ENCODE data around the gene S100A8.

The S100A8 gene

GRCh38 chr1:153366261-153366660, 24.6 kb downstream of the S100A8 start:
- no peak for TF ChIP-seq ZNF274 (IDR thresholded peaks at IDR 0.05; ENCODE audit: low read depth, low read length)
- no peak overlapping the region for H3K4me3 ChIP-seq (ENCODE audit: low read length)

DNA sequence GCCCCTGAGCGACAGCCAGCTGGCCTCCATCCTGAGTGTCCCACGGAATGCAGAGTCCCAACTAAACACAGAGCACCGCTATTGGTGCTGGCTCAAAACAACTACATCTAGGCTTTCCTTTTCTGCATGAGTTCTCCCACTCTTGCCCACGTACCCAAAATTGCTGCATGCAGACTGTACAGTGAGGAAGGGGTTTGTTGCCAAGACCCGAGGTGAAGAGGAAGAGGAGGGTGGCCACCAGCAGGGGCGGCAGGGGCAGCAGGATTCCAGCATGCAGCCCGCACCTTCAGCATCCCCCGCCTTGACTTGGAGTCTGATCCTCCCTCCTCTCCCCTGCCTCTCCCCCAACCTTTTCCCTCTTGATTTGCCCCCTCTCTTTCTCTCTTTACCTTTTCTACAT, 25.2 kb downstream of the S100A8 start:
- no peak overlapping the region for H3K4me3 ChIP-seq (ENCODE audit: low read length)
- TF ChIP-seq ZNF274 (IDR thresholded peaks at IDR 0.05; ENCODE audit: low read depth, low read length) = no peak

DNA sequence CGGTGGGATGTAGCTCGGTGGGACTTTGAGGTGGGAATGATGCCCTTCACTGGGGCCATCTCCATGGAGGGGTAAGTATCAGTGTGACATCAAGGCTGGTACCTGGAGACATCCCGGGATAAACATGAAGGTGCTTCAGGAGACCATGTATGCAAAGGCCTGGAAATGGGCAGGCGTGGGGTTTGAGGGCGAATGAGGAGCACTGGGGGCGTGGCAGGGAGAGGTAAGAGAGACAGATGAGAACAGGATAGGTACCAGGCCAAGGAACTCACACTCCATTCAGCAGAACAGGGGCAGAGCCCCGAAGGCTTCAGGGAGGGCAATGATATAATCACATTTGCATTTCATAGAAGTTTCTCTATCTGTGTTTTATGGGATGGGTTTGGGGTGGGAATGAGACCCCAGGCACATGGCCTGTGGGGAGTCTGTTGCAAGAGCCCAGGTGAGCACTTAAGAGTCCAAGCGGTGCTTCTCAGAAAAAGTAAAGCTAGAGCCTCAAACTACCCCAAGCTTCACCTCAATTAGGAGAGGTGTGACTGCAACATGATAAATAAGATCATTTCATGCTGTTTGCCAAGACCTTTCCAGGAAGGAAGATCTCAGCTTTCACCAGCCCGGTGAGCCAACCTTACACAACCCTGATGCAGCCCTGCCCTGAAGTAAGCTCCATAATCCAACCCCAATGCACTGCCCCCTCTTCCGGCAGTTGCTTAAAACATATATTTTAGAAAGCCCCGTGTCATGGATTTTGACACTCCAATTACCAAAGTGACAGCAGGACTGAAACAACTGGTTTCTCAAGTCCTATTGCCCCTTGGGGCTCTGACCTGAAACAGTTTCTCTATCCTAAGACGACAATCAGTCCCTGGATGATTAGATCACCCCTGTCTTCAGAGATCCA, 25.9 kb downstream of the S100A8 start:
- no peak for TF ChIP-seq ZNF274 (IDR thresholded peaks at IDR 0.05; ENCODE audit: low read depth, low read length)

DNA sequence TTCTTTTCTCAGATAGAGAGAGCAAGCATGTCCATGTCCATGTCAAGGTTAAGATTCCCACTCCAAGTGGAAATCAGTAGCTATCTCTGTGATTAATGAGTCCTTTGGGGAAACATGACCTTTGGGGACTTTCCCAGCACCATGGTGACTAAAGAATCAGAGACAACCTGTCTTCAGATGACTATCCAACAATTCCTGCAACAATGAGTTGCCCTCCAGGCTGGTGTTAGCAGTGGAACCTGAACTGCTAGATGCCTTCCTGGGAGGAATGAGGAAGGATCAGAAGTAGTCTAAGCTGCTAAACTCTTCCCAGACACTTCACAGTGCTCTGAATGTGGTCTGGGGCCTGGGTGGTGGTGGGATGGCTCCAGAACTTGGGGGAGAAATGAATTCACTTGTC, 26.7 kb downstream of the S100A8 start:
- no peak for TF ChIP-seq ZNF274 (IDR thresholded peaks at IDR 0.05; ENCODE audit: low read depth, low read length)
- no peak overlapping the region for H3K4me3 ChIP-seq (ENCODE audit: low read length)

More for the DNA sequence above, 25.9 kb downstream of the S100A8 start:
- no peak overlapping the region for H3K4me3 ChIP-seq (ENCODE audit: low read length)

GRCh38 chr1:153363641-153364040, 27.2 kb downstream of the S100A8 start:
- TF ChIP-seq ZNF274 (IDR thresholded peaks at IDR 0.05; ENCODE audit: low read depth, low read length) = no peak
- no peak overlapping the region for H3K4me3 ChIP-seq (ENCODE audit: low read length)

DNA sequence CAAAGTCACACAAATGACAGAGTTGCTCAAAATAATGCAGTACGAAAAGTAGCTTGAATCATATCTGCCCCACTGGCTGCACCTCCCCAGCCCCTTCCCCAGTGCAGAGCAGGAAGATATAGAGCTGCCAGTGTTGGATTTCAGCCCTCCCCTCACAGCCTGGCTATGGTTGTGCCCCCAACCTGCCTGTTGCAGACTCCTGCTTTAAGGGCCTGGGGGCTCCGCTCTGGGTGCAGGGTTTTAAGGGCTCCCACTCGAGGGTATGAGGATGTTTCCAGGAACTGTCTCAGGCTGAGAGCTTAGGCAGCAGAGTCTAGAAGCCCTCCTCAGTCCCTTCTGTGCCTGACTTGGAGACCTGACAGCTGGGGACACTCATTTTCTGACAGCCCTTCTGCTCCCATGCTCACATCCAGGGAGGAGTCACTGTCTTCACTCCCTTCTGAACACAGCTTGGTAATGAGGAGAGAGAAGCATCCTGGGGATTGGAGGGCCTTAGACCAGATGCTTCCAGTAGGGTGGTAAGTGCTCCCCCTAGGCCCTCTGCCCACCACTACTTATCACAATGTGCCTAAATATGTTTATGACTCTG, 28.6 kb downstream of the S100A8 start:
- no peak for TF ChIP-seq ZNF274 (IDR thresholded peaks at IDR 0.05; ENCODE audit: low read depth, low read length)
- no peak overlapping the region for H3K4me3 ChIP-seq (ENCODE audit: low read length)

- no peak overlapping the region for H3K4me3 ChIP-seq (ENCODE audit: low read length)
- TF ChIP-seq ZNF274 (IDR thresholded peaks at IDR 0.05; ENCODE audit: low read depth, low read length) = no peak
Measured at GRCh38 chr1:153361480-153362109, 29.3 kb downstream of the S100A8 start.

DNA sequence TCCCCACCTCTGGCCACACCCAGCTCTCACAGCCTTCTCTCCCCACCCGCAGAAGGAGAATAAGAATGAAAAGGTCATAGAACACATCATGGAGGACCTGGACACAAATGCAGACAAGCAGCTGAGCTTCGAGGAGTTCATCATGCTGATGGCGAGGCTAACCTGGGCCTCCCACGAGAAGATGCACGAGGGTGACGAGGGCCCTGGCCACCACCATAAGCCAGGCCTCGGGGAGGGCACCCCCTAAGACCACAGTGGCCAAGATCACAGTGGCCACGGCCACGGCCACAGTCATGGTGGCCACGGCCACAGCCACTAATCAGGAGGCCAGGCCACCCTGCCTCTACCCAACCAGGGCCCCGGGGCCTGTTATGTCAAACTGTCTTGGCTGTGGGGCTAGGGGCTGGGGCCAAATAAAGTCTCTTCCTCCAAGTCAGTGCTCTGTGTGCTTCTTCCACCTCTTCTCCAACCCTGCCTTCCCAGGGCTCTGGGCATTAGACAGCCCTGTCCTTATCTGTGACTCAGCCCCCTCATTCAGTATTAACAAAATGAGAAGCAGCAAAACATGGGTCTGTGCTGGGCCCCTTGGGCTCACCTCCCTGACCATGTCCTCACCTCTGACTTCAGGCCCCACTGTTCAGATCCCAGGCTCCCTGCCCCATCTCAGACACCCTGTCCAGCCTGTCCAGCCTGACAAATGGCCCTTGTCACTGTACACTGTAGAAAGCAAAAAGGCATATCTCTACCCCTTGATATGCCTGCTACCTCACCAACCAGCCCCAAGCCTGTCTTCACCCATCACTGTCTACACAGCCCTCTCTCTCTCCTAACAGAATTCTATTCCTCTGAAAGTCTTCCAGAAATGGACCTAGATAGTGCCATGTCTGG, 30.0 kb downstream of the S100A8 start:
- no peak overlapping the region for H3K4me3 ChIP-seq (ENCODE audit: low read length)
- no peak for TF ChIP-seq ZNF274 (IDR thresholded peaks at IDR 0.05; ENCODE audit: low read depth, low read length)

GRCh38 chr1:153360190-153360589, 30.7 kb downstream of the S100A8 start:
- H3K4me3 ChIP-seq (ENCODE audit: low read length) = no peak overlapping the region
- no peak for TF ChIP-seq ZNF274 (IDR thresholded peaks at IDR 0.05; ENCODE audit: low read depth, low read length)

GRCh38 chr1:153359241-153359640, 31.6 kb downstream of the S100A8 start:
- H3K4me3 ChIP-seq (ENCODE audit: low read length) = no peak overlapping the region
- no peak for TF ChIP-seq ZNF274 (IDR thresholded peaks at IDR 0.05; ENCODE audit: low read depth, low read length)

DNA sequence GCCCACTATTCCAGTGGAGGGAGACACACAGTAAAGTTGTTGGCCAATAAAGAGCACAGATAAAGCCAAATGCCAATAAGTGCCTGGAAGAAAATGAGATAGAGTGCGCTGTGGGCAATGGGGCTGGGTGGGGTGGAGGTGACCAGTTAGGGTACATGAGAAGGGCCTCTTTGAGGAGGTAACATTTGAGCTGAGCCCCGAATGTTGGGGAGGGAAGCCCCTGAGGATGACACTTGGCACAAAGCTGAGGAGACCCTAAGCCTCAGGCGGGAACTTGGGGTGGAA, 32.2 kb downstream of the S100A8 start:
- TF ChIP-seq ZNF274 (IDR thresholded peaks at IDR 0.05; ENCODE audit: low read depth, low read length) = no peak

DNA sequence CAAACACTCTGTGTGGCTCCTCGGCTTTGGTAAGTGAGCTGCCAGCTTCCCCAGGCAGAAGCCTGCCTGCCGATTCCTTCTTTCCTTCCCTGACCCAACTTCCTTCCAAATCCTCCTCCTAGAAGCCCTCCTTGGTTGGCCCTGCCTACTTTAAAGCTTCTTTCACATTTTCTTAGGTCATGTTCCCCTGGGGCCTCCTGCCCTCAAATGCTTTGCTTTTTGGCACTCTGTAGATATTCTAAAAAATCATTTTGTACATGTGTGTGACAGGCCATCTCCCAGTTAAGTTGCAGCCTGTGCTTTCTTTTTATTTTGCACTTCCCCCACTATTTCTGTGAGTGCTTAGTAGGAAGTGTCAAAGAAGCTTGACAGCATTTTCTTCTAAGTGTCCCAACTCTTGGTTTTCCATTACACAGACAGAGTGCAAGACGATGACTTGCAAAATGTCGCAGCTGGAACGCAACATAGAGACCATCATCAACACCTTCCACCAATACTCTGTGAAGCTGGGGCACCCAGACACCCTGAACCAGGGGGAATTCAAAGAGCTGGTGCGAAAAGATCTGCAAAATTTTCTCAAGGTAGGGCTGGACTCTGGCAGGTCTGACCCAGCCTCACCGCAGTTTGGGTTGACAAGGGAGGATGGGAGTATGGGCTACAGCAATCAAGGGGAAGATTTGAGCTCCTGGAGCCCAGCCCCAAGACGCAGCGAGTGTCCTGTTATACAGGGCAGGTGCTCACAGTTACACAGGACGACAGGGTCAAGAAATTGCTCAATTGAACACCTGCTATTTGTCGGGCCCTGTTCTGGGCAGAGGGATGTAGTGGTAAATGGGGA, 32.8 kb downstream of the S100A8 start, which contains the start of gene S100A9:
Gene S100A9, plus strand, starts transcription at position 2 of the 838 bp plus-strand sequence. Its CDS starts 430 bp downstream, at position 432.
- TF ChIP-seq ZNF274 (IDR thresholded peaks at IDR 0.05; ENCODE audit: low read depth, low read length) = no peak
- H3K4me3 ChIP-seq (ENCODE audit: low read length) = no peak within 1 kb of the TSS

More for the DNA sequence above, 32.2 kb downstream of the S100A8 start:
- H3K4me3 ChIP-seq (ENCODE audit: low read length) = no peak overlapping the region

All from GM08714 (cell line).